Transverse colon (tissue), 4 donors: ENCODE results near the gene SOX8. TPM values are rescaled to one million over a fixed set of nuclear protein-coding genes. Genes with fewer than 3 reads are reported as not detected.

Experiments used
- DNase-seq: peaks from one replicate; pipeline ENCODE4 v3.0.0-alpha.2; 2019
- H3K27ac ChIP-seq, 4 donors: fragments of 200-600 bp; sonication (generic); 2 replicates each; pipeline ENCODE4 v1.5.1; 2016 to 2018; ENCODE audit warnings: inconsistent platforms in 4 of 4
- H3K27me3 ChIP-seq: fragments of 200-600 bp; sonication (generic); 2 replicates; pipeline ENCODE4 v1.5.1; 2017; ENCODE audit warnings: inconsistent platforms
- H3K36me3 ChIP-seq, 4 donors: fragments of 200-600 bp; sonication (generic); 2 replicates each; pipeline ENCODE4 v1.5.1; 2017 to 2019; ENCODE audit warnings: inconsistent platforms in 4 of 4
- H3K4me1 ChIP-seq, 4 donors: fragments of 200-600 bp; sonication (generic); 2 replicates each; pipeline ENCODE4 v1.5.1; 2017 to 2020; ENCODE audit warnings: inconsistent platforms in 4 of 4
- H3K4me3 ChIP-seq, 4 donors: fragments of 200-600 bp; sonication (generic); 1 replicate in 1 of 4; 2 replicates in 3 of 4; pipeline versions ENCODE4 v1.5.1 to v1.6.1; 2017 to 2019; ENCODE audit warnings: inconsistent platforms in 4 of 4
- H3K9me3 ChIP-seq, 2 donors: fragments of 200-600 bp; sonication (generic); 2 replicates each; pipeline ENCODE4 v1.5.1; 2017 to 2019; ENCODE audit warnings: inconsistent platforms in 2 of 2
- EP300 ChIP-seq: sonication (generic); formaldehyde crosslinking; IDR thresholded peaks from one replicate; pipeline ENCODE4 v1.6.1; 2017; ENCODE audit warnings: antibody characterized with exemption, low read depth
- POLR2A ChIP-seq: fragments of 450-650 bp; IDR thresholded peaks from one replicate; pipeline ENCODE4 v1.6.1; 2016; ENCODE audit warnings: antibody characterized with exemption, mild to moderate bottlenecking, moderate library complexity
- POLR2AphosphoS5 ChIP-seq, 3 donors: sonication (generic); formaldehyde crosslinking; IDR thresholded peaks; one replicate each; pipeline ENCODE4 v1.6.1; 2016; ENCODE audit warnings: antibody characterized with exemption in 3 of 3
- WGBS, 2 donors: methylation state at CpG; one replicate each; pipeline ENCODE4 v1.1.5; 2018; ENCODE audit warnings: low coverage in 1 of 2; 5-methylcytosine and 5-hydroxymethylcytosine counted together
- in situ Hi-C, 4 donors: fragments of 200-750 bp; cut with MboI; loops; one replicate each; pipeline versions ENCODE4 v1.15.0 to v1.15.1; 2017; ENCODE audit warnings: low sequenced_read_pairs in 3 of 4, low pct_ligation_motif_present in 1 of 4, low pct_unique_long_range_greater_than_20kb in 1 of 4
- intact Hi-C: fragments of 100-400 bp; cut with DNase I; formaldehyde crosslinking; loops from one replicate; pipeline ENCODE4 v1.15.1; 2023; ENCODE audit warnings: low total_unique reads
- total RNA-seq, 4 donors: library from RNA; depleted of rRNA; stranded (reverse); fragments of >200 nt; gene quantifications; one replicate each; pipeline ENCODE4 v1.1.0, GENCODE V29; 2016
- TF ChIP-seq, protein P1 (sequence below), 5 experiments: fragments of 200-600 bp in 3 of 5; fragments of 450-650 bp in 2 of 5; sonication (generic) in 3 of 5; IDR thresholded peaks; 1 replicate in 2 of 5; 2 replicates in 3 of 5; pipeline ENCODE4 v1.5.1; 2016 to 2017; ENCODE audit warnings: antibody characterized with exemption in 5 of 5, inconsistent platforms in 3 of 5, mild to moderate bottlenecking in 2 of 5, moderate library complexity in 1 of 5

The SOX8 gene
- total RNA-seq, 4 donors from 2014 or later, result 0.37 to 1.9 (median 0.50) TPM

DNA sequence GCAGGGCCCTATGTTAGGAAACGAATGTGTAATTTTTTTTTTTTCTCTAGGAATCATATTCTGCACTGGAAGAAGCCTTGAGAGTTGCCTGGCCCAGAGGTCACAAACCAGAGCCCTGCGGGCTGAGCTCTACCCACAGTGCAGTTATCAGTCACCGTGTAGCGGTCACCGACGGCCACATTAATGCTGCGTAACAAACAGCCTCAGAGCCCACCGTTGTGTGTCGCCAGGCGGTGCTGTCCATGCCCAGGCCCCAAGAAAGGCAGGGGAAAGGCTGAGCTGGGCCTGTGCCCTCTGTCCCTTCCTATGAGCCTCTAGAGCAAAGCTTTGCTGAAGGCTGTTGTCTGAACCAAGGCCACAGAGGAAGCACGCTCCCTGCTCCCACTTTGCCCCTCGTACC, 6.3 kb upstream of the SOX8 start:
- in situ Hi-C loops (no loop called here), intact Hi-C loops (no loop called here)

DNA sequence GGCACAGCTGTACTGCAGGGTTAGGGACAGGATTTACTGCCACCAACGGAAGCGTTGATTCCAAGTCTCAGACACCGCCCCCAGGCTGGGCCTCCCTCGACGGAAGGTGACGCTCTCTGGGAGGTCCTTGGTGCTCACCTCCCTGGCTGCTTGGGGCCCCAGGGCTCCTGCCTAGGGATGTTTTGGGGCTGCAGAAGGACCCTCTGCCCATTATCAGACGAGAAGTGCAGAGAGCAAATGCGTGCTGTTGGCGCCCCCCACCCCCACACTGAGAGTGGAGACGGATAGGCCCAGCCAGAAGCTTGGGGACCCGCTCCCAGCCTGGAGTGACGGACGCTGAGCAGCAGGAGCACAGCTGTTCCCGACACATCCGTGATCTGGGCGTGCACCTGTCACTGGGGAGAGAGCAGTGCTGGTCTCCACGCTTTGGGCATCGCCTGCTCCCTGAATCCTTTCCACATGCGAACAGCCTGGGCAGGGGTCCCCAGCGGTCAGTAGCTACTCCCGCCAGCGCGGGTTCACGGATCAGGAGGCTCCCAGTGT, 5.1 kb upstream of the SOX8 start:
- peaks cover 43% of the 10 kb centered on the region for H3K27me3 ChIP-seq
- no peak for TF ChIP-seq EP300
- TF ChIP-seq, protein P1, sequence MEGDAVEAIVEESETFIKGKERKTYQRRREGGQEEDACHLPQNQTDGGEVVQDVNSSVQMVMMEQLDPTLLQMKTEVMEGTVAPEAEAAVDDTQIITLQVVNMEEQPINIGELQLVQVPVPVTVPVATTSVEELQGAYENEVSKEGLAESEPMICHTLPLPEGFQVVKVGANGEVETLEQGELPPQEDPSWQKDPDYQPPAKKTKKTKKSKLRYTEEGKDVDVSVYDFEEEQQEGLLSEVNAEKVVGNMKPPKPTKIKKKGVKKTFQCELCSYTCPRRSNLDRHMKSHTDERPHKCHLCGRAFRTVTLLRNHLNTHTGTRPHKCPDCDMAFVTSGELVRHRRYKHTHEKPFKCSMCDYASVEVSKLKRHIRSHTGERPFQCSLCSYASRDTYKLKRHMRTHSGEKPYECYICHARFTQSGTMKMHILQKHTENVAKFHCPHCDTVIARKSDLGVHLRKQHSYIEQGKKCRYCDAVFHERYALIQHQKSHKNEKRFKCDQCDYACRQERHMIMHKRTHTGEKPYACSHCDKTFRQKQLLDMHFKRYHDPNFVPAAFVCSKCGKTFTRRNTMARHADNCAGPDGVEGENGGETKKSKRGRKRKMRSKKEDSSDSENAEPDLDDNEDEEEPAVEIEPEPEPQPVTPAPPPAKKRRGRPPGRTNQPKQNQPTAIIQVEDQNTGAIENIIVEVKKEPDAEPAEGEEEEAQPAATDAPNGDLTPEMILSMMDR (IDR thresholded peaks at IDR 0.05), result no peak
- no peak for TF ChIP-seq POLR2AphosphoS5 (IDR thresholded peaks at IDR 0.05)
- no peak for TF ChIP-seq POLR2A
- WGBS, 2 donors, result 77% methylated on average over 24 of the region's 24 CpGs; no CpG with 5 or more reads in 1 of the 2 donors
- no peak for DNase-seq
- no peaks in the 10 kb centered on the region for H3K36me3 ChIP-seq
- H3K4me1 ChIP-seq, result peaks cover 4 to 16% (median 9%) of the 10 kb centered on the region in 4 donors
- intact Hi-C loops, result no loop called here
- H3K9me3 ChIP-seq, result no peaks in the 10 kb centered on the region
- H3K27ac ChIP-seq, result peak overlapping the region in 1 of 4 donors; percentile 37
- H3K4me3 ChIP-seq, result no peak overlapping the region
- in situ Hi-C loops, result no loop called here

More for the DNA sequence above, 6.3 kb upstream of the SOX8 start:
- Histone ChIP-seq H3K4me3 (no peak overlapping the region), H3K4me1 (peaks cover 4 to 12% (median 6%) of the 10 kb centered on the region in 4 donors), H3K36me3 (no peaks in the 10 kb centered on the region), H3K9me3 (no peaks in the 10 kb centered on the region), H3K27ac (no peak overlapping the region), H3K27me3 (peaks cover 31% of the 10 kb centered on the region)
- WGBS, 2 donors, result 86 to 93% methylated on average over 6 to 12 of the region's 12 CpGs
- TF ChIP-seq POLR2AphosphoS5 (IDR thresholded peaks at IDR 0.05), result no peak
- TF ChIP-seq, protein P1 (IDR thresholded peaks at IDR 0.05), result no peak
- TF ChIP-seq POLR2A, result no peak
- no peak for TF ChIP-seq EP300
- no peak for DNase-seq

DNA sequence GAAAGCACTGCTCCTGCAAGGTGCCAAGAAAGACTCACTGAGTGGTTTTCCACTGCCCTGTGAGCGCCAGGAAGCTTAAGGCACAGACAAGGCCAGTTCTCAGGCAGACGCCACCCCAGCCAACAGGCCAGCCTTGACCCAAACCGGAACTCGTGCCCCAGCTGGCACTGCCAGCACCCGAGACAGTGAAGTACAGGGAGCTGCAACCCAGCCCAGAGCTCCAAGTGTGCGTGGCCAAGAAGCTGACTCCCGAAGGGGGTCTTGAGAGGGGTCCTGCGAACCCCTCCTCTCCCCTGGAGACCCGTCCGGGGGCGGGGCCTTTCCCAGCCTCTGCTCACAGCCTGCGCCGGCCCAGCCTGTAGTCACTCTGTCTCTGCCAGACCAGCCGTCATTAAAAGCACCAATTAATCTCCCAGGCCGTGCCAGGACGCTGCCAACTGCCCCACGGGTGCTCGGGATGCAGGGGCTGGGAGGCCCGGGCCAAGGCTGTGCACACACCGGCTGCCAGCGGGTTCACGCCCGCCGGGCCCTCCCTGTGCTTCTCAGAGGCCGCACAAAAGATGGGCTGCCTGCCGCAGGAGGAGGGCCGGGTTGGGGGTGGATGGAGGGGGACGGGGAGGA, 4.4 kb upstream of the SOX8 start:
- Histone ChIP-seq H3K27me3 (peaks cover 47% of the 10 kb centered on the region), H3K9me3 (no peaks in the 10 kb centered on the region), H3K27ac (peak overlapping the region in 2 of 4 donors; percentile 23 to 37), H3K36me3 (no peaks in the 10 kb centered on the region), H3K4me3 (no peak overlapping the region), H3K4me1 (peaks cover 4 to 21% (median 12%) of the 10 kb centered on the region in 4 donors)
- WGBS, 2 donors, result 20 to 64% methylated on average over 2 to 10 of the region's 28 CpGs
- in situ Hi-C loops, result no loop called here
- no peak for DNase-seq
- TF ChIP-seq POLR2A (no peak), POLR2AphosphoS5 (IDR thresholded peaks at IDR 0.05) (no peak), EP300 (no peak)
- TF ChIP-seq, protein P1 (IDR thresholded peaks at IDR 0.05), result no peak
- intact Hi-C loops, result no loop called here

DNA sequence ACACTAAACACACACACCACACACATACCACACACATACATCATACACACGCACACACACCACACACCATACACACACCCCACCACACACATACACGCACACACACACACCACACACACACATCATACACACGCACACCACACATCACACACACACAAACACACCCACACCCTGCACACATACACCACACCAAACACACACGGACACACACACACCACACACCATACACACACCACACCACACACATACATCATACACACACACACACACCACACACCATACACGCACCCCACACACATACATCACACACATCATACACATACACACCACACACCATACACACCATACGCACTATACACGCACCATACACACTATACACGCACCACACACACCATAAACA, 3.7 kb upstream of the SOX8 start:
- in situ Hi-C loops, result no loop called here
- no peak for DNase-seq
- no peaks in the 10 kb centered on the region for H3K36me3 ChIP-seq
- TF ChIP-seq POLR2AphosphoS5 (IDR thresholded peaks at IDR 0.05), result no peak
- no peak for TF ChIP-seq EP300
- TF ChIP-seq, protein P1 (IDR thresholded peaks at IDR 0.05), result no peak
- no peak for TF ChIP-seq POLR2A
- peaks cover 4 to 23% (median 13%) of the 10 kb centered on the region in 4 donors for H3K4me1 ChIP-seq
- intact Hi-C loops, result no loop called here
- 88 to 89% methylated on average over 5 to 8 of the region's 8 CpGs for WGBS, 2 donors
- no peak overlapping the region for H3K27ac ChIP-seq
- H3K9me3 ChIP-seq, result no peaks in the 10 kb centered on the region
- no peak overlapping the region for H3K4me3 ChIP-seq
- H3K27me3 ChIP-seq, result peaks cover 47% of the 10 kb centered on the region
